ENCODE results near the gene GALR2. TPM values are rescaled to one million over a fixed set of nuclear protein-coding genes. Genes with fewer than 3 reads are reported as not detected.
A peak's percentile ranks its signal among the peaks of the same experiment; 100 is the strongest.

Gene GALR2
- total RNA-seq, 1 experiment from 2014 or later: 0.61 TPM

DNA sequence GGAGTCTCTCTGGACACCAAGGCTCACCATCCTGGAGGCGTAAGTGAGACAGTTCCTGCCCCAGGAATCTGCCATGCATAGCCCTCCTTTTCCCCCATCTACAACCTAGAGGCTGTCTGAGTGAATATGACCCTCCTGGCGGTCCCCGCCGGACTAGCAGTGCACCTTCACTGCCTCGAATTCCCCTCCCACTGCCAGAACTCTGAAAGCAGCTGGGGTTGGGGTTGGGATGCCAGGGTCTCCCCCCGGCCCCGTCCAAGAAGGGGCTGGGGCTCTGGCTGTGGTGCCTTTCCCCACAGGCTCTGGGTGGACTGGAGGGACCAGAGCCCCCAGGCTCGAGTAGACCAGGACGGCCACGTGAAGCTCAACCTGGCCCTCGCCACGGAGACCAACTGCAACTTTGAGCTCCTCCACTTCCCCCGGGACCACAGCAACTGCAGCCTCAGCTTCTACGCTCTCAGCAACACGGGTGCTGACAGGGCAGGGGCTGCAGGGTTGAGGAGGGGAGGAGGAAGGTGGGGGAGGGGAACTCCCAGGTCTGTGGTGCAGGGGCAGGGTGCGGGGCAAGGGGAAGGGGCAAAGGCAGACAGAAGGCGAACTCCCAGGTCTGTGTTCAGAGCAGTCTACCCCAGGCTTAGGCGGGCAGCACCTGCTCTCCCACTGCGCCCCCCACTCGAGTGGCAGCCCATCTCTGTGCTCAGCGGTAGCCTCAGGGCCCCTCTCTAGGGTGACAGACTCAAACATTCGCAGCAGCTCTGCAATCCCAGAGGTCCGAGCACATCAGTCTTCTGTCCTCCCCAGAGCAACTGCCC lies 5.6 kb downstream of the GALR2 start:
- BruUV-seq (replicated peaks): no TSS peak
- H3K4me1 Mint-ChIP-seq (ENCODE audit: low read depth, unreplicated experiment): peaks cover 4% of the 10 kb centered on the region
- no peaks in the 10 kb centered on the region for H3K9me3 Mint-ChIP-seq (ENCODE audit: low read depth, unreplicated experiment)
- intact Hi-C loops (cut with micrococcal nuclease; ENCODE audit: unreplicated experiment): no loop called here
- H3K27me3 Mint-ChIP-seq (ENCODE audit: unreplicated experiment): peaks cover 46% of the 10 kb centered on the region
- DNase-seq: peak; percentile 28
- CTCF ChIA-PET: interaction anchor here (1.6 kb wide), 1 partner anchor 66 kb away, joined by 6 read pairs; no protein-coding TSS in a partner anchor
- H3K27ac Mint-ChIP-seq (ENCODE audit: unreplicated experiment): peak overlapping the region; percentile 14
- no peak overlapping the region for H3K4me3 Mint-ChIP-seq (ENCODE audit: low read depth, unreplicated experiment)
- TF ChIP-seq, protein P1, sequence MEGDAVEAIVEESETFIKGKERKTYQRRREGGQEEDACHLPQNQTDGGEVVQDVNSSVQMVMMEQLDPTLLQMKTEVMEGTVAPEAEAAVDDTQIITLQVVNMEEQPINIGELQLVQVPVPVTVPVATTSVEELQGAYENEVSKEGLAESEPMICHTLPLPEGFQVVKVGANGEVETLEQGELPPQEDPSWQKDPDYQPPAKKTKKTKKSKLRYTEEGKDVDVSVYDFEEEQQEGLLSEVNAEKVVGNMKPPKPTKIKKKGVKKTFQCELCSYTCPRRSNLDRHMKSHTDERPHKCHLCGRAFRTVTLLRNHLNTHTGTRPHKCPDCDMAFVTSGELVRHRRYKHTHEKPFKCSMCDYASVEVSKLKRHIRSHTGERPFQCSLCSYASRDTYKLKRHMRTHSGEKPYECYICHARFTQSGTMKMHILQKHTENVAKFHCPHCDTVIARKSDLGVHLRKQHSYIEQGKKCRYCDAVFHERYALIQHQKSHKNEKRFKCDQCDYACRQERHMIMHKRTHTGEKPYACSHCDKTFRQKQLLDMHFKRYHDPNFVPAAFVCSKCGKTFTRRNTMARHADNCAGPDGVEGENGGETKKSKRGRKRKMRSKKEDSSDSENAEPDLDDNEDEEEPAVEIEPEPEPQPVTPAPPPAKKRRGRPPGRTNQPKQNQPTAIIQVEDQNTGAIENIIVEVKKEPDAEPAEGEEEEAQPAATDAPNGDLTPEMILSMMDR (IDR thresholded peaks at IDR 0.05; ENCODE audit: unreplicated experiment): no peak
- peaks cover 51% of the 10 kb centered on the region for H3K36me3 Mint-ChIP-seq (ENCODE audit: insufficient read depth, unreplicated experiment)

DNA sequence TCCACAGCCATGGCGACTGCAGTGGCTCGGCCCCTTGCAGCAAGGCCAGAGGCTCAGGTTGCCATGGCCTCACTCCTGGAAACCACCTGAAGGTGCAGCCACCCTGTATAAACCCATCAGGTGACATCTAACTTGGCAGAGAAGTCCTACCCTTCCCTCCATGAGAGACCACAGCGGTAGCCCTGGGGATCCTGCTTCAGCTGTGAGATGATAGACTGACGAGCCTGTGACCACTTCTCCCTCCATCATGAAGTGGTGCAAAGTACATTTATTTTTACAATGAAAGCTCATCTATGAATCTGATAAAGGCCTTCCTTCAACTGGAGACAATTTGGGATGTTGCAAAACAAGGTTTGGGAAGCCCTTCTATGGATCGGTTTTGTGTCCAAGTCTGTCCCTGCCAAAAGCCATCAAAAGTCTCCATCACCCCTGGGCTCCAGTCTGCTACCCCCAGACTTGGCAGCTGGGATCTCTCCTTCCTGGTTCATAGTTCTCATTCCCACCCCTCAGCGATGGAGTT lies 6.2 kb downstream of the GALR2 start:
- no peaks in the 10 kb centered on the region for H3K9me3 Mint-ChIP-seq (ENCODE audit: low read depth, unreplicated experiment)
- TF ChIP-seq, protein P1 (IDR thresholded peaks at IDR 0.05; ENCODE audit: unreplicated experiment): no peak
- CTCF ChIA-PET: interaction anchor here (1.6 kb wide), 1 partner anchor 66 kb away, joined by 6 read pairs; no protein-coding TSS in a partner anchor
- BruUV-seq (replicated peaks): no TSS peak
- H3K4me1 Mint-ChIP-seq (ENCODE audit: low read depth, unreplicated experiment): no peaks in the 10 kb centered on the region
- H3K4me3 Mint-ChIP-seq (ENCODE audit: low read depth, unreplicated experiment): no peak overlapping the region
- H3K27ac Mint-ChIP-seq (ENCODE audit: unreplicated experiment): peak overlapping the region; percentile 14
- no peak for DNase-seq
- H3K36me3 Mint-ChIP-seq (ENCODE audit: insufficient read depth, unreplicated experiment): peaks cover 51% of the 10 kb centered on the region
- peaks cover 40% of the 10 kb centered on the region for H3K27me3 Mint-ChIP-seq (ENCODE audit: unreplicated experiment)
- intact Hi-C loops (cut with micrococcal nuclease; ENCODE audit: unreplicated experiment): no loop called here

DNA sequence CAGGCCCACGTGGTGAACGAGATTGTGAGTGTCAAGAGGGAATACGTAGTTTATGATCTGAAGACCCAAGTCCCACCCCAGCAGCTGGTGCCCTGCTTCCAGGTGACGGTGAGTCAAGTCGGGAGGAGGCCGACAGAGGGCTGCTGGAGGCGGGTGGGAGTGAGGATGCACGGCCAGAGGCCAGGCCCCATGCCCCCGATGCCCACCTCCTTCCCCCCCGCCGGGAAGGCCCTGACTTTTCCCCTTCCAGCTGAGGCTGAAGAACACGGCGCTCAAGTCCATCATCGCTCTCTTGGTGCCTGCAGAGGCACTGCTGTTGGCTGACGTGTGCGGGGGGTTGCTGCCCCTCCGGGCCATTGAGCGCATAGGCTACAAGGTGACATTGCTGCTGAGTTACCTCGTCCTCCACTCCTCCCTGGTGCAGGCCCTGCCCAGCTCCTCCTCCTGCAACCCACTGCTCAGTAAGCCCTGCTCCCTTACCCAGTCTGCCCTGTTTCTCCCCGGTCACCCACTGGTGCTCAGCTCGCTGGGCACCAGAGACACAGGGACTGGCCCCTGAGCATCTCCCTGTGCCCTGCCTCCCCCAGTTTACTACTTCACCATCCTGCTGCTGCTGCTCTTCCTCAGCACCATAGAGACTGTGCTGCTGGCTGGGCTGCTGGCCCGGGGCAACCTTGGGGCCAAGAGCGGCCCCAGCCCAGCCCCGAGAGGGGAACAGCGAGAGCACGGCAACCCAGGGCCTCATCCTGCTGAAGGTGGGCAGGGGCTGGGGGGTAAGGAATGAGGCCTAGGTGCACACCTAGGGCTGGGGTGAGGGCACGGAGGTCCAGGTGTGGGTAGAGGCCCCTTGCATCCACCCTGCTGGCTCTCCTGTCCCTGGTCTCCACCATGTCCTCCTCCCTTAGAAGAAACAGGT lies 7.0 kb downstream of the GALR2 start:
- BruUV-seq (replicated peaks): no TSS peak
- H3K4me1 Mint-ChIP-seq (ENCODE audit: low read depth, unreplicated experiment): no peaks in the 10 kb centered on the region
- intact Hi-C loops (cut with micrococcal nuclease; ENCODE audit: unreplicated experiment): no loop called here
- DNase-seq: no peak
- peaks cover 51% of the 10 kb centered on the region for H3K36me3 Mint-ChIP-seq (ENCODE audit: insufficient read depth, unreplicated experiment)
- peaks cover 32% of the 10 kb centered on the region for H3K27me3 Mint-ChIP-seq (ENCODE audit: unreplicated experiment)
- peak overlapping the region; percentile 14 for H3K27ac Mint-ChIP-seq (ENCODE audit: unreplicated experiment)
- CTCF ChIA-PET: no interaction called here
- no peaks in the 10 kb centered on the region for H3K9me3 Mint-ChIP-seq (ENCODE audit: low read depth, unreplicated experiment)
- TF ChIP-seq, protein P1 (IDR thresholded peaks at IDR 0.05; ENCODE audit: unreplicated experiment): no peak
- no peak overlapping the region for H3K4me3 Mint-ChIP-seq (ENCODE audit: low read depth, unreplicated experiment)
